A549 (cell line): Measurements from ENCODE around the gene VEZT. TPM values are rescaled to one million over a fixed set of nuclear protein-coding genes. Genes with fewer than 3 reads are reported as not detected.

Source experiments
- polyA plus RNA-seq, 4 experiments: library from polyadenylated mRNA; depleted of rRNA in 3 of 4; stranded (reverse); fragments of >200 nt; fragmentation: RNase III in 1 of 4; extraction: RNeasy Plus Mini Kit Qiagen cat#74134 plus additional on column Dnase treatment in 1 of 4; gene quantifications; 2 replicates in 3 of 4; 3 replicates in 1 of 4; pipeline ENCODE4 v1.2.3, GENCODE V29; 2011 to 2017
- small RNA-seq, 6 experiments: library from RNA; depleted of rRNA; stranded (forward); fragments of <200 nt; gene quantifications; one replicate each; pipeline ENCODE3, GENCODE V24; 2012

The VEZT gene
- polyA plus RNA-seq, 2 of the 4 experiments (the other 2 are of a cell fraction) = 87.1 to 259 TPM

Small RNA genes lying within 50 kb of the gene (small RNA-seq; reads per million reads assigned to genes)
- gene MIR331 (18.2 to 1,428 (median 1,006) reads per million in 6 experiments), gene MIR3685 (0 reads per million in 6 experiments), gene RF00019 (0 reads per million in 6 experiments), gene RNU6-808P (0 reads per million in 6 experiments)

Other genes with a start within 250 kb of the VEZT start
- 257 and 260 TPM in 2 replicates for gene NDUFA12, start 214.1 kb upstream of the VEZT start, polyA plus RNA-seq (2011; rRNA removed)
- 203 to 209 TPM (median 207 TPM) in 3 replicates for gene NDUFA12, start 214.1 kb upstream of the VEZT start, polyA plus RNA-seq (2017; fragmentation: RNase III; extraction: RNeasy Plus Mini Kit Qiagen cat#74134 plus additional on column Dnase treatment)
- 50.9 and 55.2 TPM in 2 replicates for gene NR2C1, start 144.2 kb upstream of the VEZT start, polyA plus RNA-seq (2011; rRNA removed)
- gene NR2C1, start 144.2 kb upstream of the VEZT start, polyA plus RNA-seq (2017; fragmentation: RNase III; extraction: RNeasy Plus Mini Kit Qiagen cat#74134 plus additional on column Dnase treatment) = 24.0 to 27.7 TPM (median 24.7 TPM) in 3 replicates
- gene FGD6, start 340 bp upstream of the VEZT start, polyA plus RNA-seq (2011; rRNA removed) = 42.0 and 48.0 TPM in 2 replicates
- gene FGD6, start 340 bp upstream of the VEZT start, polyA plus RNA-seq (2017; fragmentation: RNase III; extraction: RNeasy Plus Mini Kit Qiagen cat#74134 plus additional on column Dnase treatment) = 15.5 to 17.6 TPM (median 16.5 TPM) in 3 replicates